ENCODE data around the gene UBE2A.

The UBE2A gene
- total RNA-seq, result 43.7 to 106 (median 72.1) reads per million in 9 experiments

DNA sequence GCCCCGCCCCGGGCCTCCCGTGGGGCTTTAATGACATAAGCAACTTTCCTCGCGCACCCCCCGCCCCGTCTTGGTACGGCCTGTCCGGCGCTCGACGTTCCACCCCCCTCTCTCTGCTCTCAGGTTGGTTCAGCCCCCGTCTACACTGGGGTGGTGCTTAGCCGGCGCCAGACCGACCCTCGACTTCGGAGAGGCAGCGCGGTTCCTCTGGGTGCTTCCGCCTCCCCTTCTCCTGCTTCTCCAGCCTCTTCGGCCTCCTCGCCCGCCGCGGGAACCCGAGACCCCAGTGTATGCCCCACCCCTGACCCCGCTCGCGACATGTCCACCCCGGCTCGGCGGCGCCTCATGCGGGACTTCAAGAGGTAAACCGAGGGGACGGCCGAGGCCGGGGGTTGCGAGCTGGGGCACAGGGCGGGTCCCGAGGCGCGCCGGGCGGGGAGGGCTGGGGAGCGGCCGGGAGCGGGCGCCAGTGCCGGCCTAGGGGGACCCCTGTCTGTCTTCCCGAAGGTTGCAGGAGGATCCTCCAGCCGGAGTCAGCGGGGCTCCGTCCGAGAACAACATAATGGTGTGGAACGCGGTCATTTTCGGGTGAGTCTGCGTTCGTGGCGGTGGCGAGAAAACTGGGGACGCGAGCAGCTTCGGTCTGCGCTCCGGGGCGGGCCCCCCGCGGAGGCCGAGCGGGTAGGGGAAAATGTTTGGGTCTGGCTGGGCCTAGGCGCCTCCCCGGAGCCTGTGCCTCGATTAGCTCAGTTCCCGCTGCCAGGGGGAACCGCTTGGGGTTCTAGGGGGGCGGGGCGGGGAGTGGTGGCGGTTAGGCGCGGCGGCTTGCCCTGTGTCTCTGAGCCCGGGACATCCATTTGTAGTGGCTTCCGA lies at the start of gene UBE2A:
Gene UBE2A, plus strand, starts transcription at position 170 of the 873 bp plus-strand sequence. Its CDS starts 149 bp downstream, at position 319.
- no peaks in the 10 kb centered on the region for H3K9me3 Mint-ChIP-seq
- peak; percentile 91 for ATAC-seq (replicated peaks)

DNA sequence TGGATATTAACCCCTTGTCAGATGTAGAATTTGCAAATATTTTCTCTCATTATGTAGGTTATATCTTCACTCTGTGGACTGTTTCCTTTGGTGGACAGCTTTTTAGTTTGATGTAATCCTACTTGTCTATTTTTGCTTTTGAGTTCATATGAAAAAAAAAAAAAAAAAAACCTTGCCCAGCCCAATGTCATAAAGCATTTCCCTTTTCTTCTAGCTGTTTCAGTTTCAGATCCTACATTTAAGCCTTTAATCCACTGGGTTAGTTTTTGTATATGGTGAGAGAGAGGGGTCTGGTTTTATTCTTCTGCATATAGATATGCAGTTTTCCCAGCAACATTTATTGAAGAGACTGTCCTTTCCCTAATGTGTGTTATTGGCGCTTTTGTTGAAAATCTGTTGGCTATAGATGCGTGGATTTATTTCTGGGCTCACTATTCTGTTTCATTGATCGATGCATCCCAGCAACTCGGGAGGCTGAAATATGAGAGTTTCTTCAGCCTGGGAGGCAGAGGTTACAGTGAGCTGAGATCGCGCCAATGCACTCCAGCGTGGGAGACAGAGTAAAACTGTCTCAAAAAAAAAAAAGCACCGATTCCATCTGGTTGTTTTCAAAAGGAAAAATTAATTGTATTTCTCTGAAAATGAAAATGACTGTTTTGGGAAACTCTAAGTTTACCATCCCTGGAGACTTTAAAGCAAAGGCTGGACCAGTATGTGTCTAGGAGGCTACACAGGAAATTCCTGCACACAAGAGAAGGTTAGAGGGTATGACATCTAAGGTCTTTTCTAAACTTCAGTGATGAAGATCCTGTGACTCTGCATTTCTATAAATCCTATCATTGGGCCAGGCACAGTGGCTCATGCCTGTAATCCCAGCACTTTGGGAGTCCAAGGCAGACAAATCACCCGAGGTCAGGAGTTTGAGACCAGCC lies 44.8 kb upstream of the UBE2A start:
- Mint-ChIP-seq H3K4me1 (ENCODE audit: low read depth in 2 of 2) (no peaks in the 10 kb centered on the region), H3K9me3 (no peaks in the 10 kb centered on the region), H3K27me3 (no peaks in the 10 kb centered on the region), H3K4me3 (no peak overlapping the region), H3K36me3 (ENCODE audit: insufficient read depth) (peaks cover 3% of the 10 kb centered on the region), H3K27ac (no peak overlapping the region)
- no peak for ATAC-seq (replicated peaks)
- DNase-seq, result no peak

More for the DNA sequence above, at the start of gene UBE2A:
- no peaks in the 10 kb centered on the region for H3K27me3 Mint-ChIP-seq
- peak; percentile 82 to 86 (median 86) for DNase-seq
- H3K27ac Mint-ChIP-seq, result peak within 1 kb of the TSS; percentile 85 to 89
- H3K4me3 Mint-ChIP-seq, result peak within 1 kb of the TSS; percentile 89 to 92
- H3K4me1 Mint-ChIP-seq (ENCODE audit: low read depth in 2 of 2), result peaks cover 9 to 16% of the 10 kb centered on the region in 2 donors
- peaks cover 12% of the 10 kb centered on the region for H3K36me3 Mint-ChIP-seq (ENCODE audit: insufficient read depth)

DNA sequence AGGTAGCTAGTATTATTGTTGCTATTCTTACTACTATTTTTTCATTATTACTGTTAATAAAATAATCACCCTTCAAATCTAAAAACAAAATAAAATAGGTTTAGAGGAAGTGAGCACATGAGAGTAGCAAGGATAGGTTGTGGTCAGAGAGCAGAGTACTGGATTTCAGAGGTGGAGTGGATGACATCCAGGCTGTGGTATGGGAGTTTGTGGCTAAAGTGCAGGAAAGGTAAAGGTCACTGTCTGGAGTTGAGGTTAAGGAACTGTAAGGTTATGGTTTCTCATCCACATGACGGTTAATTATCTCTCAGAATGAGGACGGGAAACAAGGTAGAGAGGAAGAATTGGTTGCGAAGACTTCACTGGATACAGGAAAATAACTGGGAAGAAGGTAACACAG lies 36.9 kb upstream of the UBE2A start:
- DNase-seq (no peak), ATAC-seq (replicated peaks) (no peak)
- Mint-ChIP-seq H3K27me3 (no peaks in the 10 kb centered on the region), H3K4me3 (no peak overlapping the region), H3K36me3 (ENCODE audit: insufficient read depth) (peaks cover 34% of the 10 kb centered on the region), H3K27ac (peak overlapping the region in 1 of 2 donors; percentile 67), H3K4me1 (ENCODE audit: low read depth in 2 of 2) (no peaks in the 10 kb centered on the region), H3K9me3 (no peaks in the 10 kb centered on the region)

DNA sequence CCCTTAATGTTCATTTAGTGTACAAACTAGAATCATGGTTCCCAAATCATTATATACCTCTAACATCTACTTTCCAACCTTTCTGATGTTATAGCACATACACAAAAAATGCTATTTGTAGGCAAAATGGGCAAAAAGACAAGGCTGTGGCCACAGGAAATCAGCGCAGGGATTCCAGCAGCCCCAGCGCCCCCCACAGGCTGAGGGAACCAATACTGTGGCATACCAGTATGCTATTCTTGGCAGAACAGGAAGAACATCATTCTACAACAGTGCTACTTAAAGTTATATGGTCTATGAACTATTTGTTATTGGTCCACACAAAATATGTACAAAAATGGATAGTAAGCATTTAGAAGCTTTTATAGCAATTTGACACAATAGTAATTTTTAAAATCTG lies 34.5 kb upstream of the UBE2A start:
- H3K36me3 Mint-ChIP-seq (ENCODE audit: insufficient read depth), result peaks cover 46% of the 10 kb centered on the region
- no peaks in the 10 kb centered on the region for H3K9me3 Mint-ChIP-seq
- H3K4me1 Mint-ChIP-seq (ENCODE audit: low read depth in 2 of 2), result no peaks in the 10 kb centered on the region
- no peak overlapping the region for H3K27ac Mint-ChIP-seq
- DNase-seq (no peak), ATAC-seq (replicated peaks) (no peak)
- H3K27me3 Mint-ChIP-seq, result no peaks in the 10 kb centered on the region
- no peak overlapping the region for H3K4me3 Mint-ChIP-seq

DNA sequence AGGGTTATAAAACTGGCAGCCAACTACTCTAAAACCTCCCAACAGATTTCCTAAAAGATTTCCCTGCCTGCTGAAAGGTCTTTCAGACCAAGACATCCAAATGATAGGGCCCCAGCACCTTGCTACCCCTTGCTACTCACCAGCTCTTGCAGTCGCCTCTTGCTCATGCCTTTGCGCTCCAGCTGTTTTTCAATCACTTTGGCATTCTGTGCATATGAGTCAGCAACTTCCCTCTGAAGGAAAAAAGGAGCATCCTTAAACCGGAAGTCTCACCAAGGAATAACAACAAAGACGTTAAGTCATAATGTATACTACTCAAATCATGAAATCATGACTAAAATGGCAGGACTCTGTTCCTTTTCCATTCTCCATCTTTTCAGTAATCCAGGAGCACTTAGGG lies 33.2 kb upstream of the UBE2A start:
- H3K27ac Mint-ChIP-seq, result no peak overlapping the region
- no peaks in the 10 kb centered on the region for H3K27me3 Mint-ChIP-seq
- peaks cover 45% of the 10 kb centered on the region for H3K36me3 Mint-ChIP-seq (ENCODE audit: insufficient read depth)
- H3K4me3 Mint-ChIP-seq, result no peak overlapping the region
- no peaks in the 10 kb centered on the region for H3K9me3 Mint-ChIP-seq
- no peaks in the 10 kb centered on the region for H3K4me1 Mint-ChIP-seq (ENCODE audit: low read depth in 2 of 2)
- no peak for DNase-seq
- no peak for ATAC-seq (replicated peaks)

DNA sequence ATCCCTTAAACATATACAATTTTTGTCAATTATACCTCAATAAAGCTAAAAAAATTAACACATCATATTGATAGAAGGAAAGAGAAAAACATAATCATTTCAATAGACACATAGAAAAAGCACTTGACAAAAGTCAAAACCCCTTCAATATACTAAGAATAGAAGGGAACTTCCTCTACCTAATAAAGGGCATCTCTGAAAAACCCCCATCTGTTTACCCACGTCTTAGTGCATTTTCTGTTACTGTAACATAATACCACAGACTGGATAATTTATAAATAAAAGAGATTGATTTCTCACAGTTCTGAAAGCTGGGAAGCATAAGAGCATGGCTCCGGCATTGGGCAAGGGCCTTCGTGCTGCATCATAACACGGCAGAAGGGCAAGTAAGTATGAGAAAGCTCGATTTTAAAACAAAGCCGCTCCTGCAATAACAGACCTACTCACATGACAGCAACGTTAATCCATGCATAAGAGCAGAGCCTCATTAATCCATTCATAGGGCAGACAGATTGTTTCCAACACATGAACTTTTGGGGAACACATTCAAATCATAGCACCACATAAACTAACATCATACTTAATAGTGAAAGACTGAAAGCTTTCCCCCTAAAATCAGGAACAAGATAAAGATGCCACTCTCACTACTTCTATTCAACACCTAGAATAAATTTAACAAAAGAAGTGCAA lies 24.9 kb upstream of the UBE2A start:
- Mint-ChIP-seq H3K4me3 (no peak overlapping the region), H3K27me3 (no peaks in the 10 kb centered on the region), H3K4me1 (ENCODE audit: low read depth in 2 of 2) (peaks cover 5 to 6% of the 10 kb centered on the region in 2 donors), H3K36me3 (ENCODE audit: insufficient read depth) (peaks cover 8% of the 10 kb centered on the region), H3K27ac (no peak overlapping the region), H3K9me3 (no peaks in the 10 kb centered on the region)
- ATAC-seq (replicated peaks) (no peak), DNase-seq (no peak)

DNA sequence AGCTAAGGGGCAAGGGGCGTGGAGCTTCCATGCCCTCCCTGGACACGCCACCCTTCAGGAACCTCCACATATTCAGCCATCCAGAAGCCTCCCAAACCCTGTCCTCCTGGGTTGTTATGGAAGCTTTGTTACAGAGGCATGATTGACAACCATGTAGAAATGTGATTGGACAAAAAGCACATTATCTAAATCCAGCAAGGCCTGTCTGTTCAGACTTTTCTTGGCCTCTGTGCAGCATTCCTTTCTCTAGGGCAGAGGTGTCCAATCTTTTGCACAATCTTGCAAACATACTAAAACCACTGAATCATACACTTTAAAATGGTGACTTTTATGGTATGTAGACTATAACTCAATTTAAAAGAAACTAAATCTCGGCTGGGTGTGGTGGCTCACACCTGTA lies 21.9 kb upstream of the UBE2A start:
- H3K36me3 Mint-ChIP-seq (ENCODE audit: insufficient read depth), result peaks cover 7% of the 10 kb centered on the region
- no peak for DNase-seq
- no peak overlapping the region for H3K27ac Mint-ChIP-seq
- peaks cover 5 to 11% of the 10 kb centered on the region in 2 donors for H3K4me1 Mint-ChIP-seq (ENCODE audit: low read depth in 2 of 2)
- H3K9me3 Mint-ChIP-seq, result no peaks in the 10 kb centered on the region
- H3K27me3 Mint-ChIP-seq, result no peaks in the 10 kb centered on the region
- no peak for ATAC-seq (replicated peaks)
- H3K4me3 Mint-ChIP-seq, result no peak overlapping the region

DNA sequence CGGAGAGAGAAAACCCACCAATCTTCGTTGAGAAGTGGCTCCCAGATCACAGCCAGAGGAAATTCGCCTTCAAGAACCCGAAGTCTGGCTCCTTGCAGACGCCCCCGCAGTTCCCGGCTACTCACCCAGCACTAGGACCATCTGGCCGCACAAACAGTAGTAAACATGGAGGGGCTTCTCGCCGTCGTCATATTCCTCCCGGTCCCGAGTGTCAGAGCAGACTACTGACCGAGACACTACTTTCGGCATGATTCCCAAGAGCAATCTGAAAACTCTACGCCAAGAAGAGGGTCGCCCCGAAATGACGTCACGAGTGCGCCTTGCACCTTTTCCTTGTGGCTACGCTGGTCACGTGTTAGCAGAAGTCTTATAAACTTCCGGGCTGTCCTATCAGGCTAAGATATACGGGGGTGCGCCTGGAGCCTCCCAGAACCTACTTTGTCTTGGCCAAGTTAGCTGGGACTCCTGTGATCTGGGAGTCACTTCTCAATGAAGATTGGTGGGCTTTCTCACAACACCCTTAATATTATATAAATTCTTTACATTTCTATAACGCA lies 9.2 kb upstream of the UBE2A start, which contains the start of gene STEEP1:
Gene STEEP1, minus strand, starts transcription at position 303 of the 557 bp plus-strand sequence. Its CDS starts 54 bp downstream, at position 249.
- peak; percentile 79 to 82 (median 81) for DNase-seq
- Mint-ChIP-seq H3K27ac (peak within 1 kb of the TSS; percentile 89 to 90), H3K9me3 (no peaks in the 10 kb centered on the region), H3K4me3 (peak within 1 kb of the TSS; percentile 81 to 91), H3K27me3 (no peaks in the 10 kb centered on the region), H3K4me1 (ENCODE audit: low read depth in 2 of 2) (peaks cover 6 to 14% of the 10 kb centered on the region in 2 donors), H3K36me3 (ENCODE audit: insufficient read depth) (peaks cover 16% of the 10 kb centered on the region)
- ATAC-seq (replicated peaks), result peak; percentile 99

DNA sequence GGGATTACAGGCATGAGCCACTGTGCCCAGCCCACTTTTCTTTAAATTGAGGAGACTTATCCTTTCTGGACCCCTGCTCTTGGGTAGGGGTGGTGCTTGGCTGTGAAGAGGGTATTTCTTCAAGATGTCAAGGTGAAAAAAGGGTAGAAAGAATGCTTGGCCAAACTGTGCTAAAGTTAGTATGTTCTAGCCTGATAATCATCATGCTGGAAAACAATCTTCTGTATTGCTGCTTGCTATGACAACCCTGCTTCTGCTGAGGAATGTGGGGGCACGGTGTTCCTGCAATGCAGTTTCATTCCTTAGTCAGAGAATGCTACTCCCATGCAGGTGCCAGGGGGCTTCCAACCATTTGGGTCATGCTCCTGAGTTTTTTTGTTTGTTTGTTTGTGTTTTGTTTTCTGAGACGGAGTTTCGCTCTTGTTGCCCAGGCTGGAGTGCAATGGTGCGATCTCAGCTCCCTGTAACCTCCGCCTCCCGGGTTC lies 4.0 kb upstream of the UBE2A start:
- Mint-ChIP-seq H3K4me1 (ENCODE audit: low read depth in 2 of 2) (peaks cover 9 to 12% of the 10 kb centered on the region in 2 donors), H3K4me3 (no peak overlapping the region), H3K27me3 (no peaks in the 10 kb centered on the region), H3K36me3 (ENCODE audit: insufficient read depth) (peaks cover 6% of the 10 kb centered on the region), H3K9me3 (no peaks in the 10 kb centered on the region), H3K27ac (no peak overlapping the region)
- DNase-seq (no peak), ATAC-seq (replicated peaks) (no peak)

DNA sequence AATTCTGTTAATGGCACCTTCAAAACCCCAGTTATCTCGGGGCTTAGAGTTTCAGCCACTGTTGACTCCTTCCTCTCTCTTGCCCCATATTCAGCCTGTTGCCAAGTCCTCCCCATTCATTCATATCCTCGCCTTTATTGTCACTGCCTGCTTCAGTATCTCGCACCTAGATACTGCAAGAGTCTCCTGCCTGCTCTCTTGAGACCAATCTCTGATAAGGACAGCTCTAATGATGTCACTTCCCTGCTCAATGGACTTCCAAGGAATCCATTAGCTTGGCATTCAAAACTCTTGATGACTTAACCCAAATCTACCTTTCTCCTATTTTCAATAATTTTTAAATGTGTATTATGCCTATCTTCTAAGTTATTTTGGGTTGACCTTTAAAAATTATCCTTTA lies 1.1 kb upstream of the UBE2A start:
- peaks cover 9 to 12% of the 10 kb centered on the region in 2 donors for H3K4me1 Mint-ChIP-seq (ENCODE audit: low read depth in 2 of 2)
- H3K4me3 Mint-ChIP-seq, result peak overlapping the region; percentile 89 to 92
- peaks cover 12% of the 10 kb centered on the region for H3K36me3 Mint-ChIP-seq (ENCODE audit: insufficient read depth)
- no peaks in the 10 kb centered on the region for H3K9me3 Mint-ChIP-seq
- no peaks in the 10 kb centered on the region for H3K27me3 Mint-ChIP-seq
- peak overlapping the region in 1 of 2 donors; percentile 89 for H3K27ac Mint-ChIP-seq
- DNase-seq, result no peak
- no peak for ATAC-seq (replicated peaks)

DNA sequence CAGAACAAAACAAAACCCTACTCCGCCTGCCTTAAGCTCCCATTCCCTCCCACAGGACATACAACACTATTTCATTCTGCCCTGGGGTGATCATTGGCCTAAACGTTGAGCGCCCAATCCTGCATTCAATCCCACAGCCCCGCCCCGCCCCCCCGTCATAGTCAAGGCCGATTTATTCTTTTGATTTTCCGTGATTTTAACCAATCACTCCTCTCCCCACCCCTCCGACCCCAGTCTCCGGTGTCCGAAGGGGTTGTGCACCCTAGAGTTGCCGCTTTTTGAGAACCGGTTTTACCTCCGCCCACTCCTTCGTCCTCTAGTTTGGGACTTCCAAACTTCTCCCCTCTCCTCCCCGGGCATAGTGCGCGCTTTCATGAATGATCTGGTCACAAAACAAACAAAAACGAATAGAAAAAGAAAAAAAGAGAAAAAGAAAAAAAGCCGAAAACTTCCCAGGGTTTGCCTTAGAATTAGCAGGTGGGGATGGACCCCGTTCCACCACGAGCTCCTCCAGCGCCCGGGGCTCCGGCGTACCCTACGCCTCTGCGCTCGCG lies 446 bp upstream of the UBE2A start:
- H3K27ac Mint-ChIP-seq, result peak overlapping the region; percentile 85 to 89
- peak; percentile 1 for ATAC-seq (replicated peaks)
- H3K27me3 Mint-ChIP-seq, result no peaks in the 10 kb centered on the region
- H3K4me3 Mint-ChIP-seq, result peak overlapping the region; percentile 89 to 92
- peak in 1 of 3 experiments; percentile 0 for DNase-seq
- H3K36me3 Mint-ChIP-seq (ENCODE audit: insufficient read depth), result peaks cover 12% of the 10 kb centered on the region
- peaks cover 9 to 16% of the 10 kb centered on the region in 2 donors for H3K4me1 Mint-ChIP-seq (ENCODE audit: low read depth in 2 of 2)
- no peaks in the 10 kb centered on the region for H3K9me3 Mint-ChIP-seq

DNA sequence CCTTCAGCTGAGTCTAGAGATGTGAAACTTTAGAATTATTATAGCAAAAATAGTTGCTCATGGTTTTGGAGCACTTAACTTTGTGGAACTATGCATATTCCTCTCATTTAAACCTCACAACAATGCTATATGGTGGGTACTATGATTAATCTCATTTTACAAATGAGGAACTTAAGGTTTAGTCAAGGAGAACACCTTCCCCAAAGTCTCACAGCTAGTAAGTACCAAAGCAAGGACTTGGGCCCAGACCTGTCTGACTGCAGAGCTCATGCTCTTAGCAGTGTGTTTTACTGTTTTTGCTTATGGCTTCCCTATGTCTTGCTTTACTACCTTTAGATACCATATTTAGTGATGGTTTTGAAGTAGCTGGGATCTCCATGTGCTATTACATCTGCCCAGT lies 5.1 kb downstream of the UBE2A start:
- H3K36me3 Mint-ChIP-seq (ENCODE audit: insufficient read depth), result peaks cover 9% of the 10 kb centered on the region
- H3K9me3 Mint-ChIP-seq, result no peaks in the 10 kb centered on the region
- no peak overlapping the region for H3K27ac Mint-ChIP-seq
- ATAC-seq (replicated peaks) (no peak), DNase-seq (no peak)
- H3K4me3 Mint-ChIP-seq, result no peak overlapping the region
- no peaks in the 10 kb centered on the region for H3K27me3 Mint-ChIP-seq
- H3K4me1 Mint-ChIP-seq (ENCODE audit: low read depth in 2 of 2), result peaks cover 2 to 4% of the 10 kb centered on the region in 2 donors
